ENCODE measurements around the gene TINAGL1. TPM values are rescaled to one million over a fixed set of nuclear protein-coding genes. Genes with fewer than 3 reads are reported as not detected.
A peak's percentile ranks its signal among the peaks of the same experiment; 100 is the strongest.

Gene TINAGL1
- total RNA-seq, 4 donors from 2014 or later, result 89.7 to 661 (median 197) TPM

DNA sequence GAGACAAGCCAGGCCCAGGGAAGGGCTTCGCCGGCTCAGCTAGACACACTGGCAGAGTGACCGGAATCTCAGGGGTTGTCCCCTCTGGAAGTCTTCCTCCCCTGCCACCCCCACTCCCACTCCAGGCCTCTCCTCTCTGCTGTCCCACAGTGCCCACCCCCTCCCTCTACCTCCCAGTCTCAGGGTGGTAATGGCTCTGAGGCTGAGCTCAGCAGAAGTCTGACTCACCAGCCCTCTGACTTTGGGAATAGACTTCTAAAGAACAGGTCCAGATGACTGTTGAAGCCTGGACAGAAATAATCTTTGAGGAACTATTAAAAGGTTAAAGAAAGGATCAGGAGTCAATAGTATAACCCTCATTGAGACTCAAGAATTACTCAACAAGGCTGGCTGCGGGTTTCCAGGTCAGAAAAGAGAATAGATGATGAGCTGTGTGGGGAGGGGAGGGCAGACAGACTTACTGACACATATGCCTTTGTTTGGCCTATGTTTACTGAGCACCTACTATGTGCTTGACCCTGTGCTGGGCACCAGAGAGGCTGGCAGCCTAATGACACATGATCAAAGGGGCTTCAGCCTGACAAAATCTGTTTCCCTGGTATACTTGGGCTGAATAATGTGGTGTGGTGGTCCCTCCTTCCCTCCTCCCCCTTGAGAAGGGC, 49.4 kb downstream of the TINAGL1 start:
- ATAC-seq (ENCODE audit: low FRiP score) (no peak), DNase-seq (ENCODE audit: low spot score) (no peak)
- TF ChIP-seq, protein P1, sequence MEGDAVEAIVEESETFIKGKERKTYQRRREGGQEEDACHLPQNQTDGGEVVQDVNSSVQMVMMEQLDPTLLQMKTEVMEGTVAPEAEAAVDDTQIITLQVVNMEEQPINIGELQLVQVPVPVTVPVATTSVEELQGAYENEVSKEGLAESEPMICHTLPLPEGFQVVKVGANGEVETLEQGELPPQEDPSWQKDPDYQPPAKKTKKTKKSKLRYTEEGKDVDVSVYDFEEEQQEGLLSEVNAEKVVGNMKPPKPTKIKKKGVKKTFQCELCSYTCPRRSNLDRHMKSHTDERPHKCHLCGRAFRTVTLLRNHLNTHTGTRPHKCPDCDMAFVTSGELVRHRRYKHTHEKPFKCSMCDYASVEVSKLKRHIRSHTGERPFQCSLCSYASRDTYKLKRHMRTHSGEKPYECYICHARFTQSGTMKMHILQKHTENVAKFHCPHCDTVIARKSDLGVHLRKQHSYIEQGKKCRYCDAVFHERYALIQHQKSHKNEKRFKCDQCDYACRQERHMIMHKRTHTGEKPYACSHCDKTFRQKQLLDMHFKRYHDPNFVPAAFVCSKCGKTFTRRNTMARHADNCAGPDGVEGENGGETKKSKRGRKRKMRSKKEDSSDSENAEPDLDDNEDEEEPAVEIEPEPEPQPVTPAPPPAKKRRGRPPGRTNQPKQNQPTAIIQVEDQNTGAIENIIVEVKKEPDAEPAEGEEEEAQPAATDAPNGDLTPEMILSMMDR (IDR thresholded peaks at IDR 0.05), result no peak

DNA sequence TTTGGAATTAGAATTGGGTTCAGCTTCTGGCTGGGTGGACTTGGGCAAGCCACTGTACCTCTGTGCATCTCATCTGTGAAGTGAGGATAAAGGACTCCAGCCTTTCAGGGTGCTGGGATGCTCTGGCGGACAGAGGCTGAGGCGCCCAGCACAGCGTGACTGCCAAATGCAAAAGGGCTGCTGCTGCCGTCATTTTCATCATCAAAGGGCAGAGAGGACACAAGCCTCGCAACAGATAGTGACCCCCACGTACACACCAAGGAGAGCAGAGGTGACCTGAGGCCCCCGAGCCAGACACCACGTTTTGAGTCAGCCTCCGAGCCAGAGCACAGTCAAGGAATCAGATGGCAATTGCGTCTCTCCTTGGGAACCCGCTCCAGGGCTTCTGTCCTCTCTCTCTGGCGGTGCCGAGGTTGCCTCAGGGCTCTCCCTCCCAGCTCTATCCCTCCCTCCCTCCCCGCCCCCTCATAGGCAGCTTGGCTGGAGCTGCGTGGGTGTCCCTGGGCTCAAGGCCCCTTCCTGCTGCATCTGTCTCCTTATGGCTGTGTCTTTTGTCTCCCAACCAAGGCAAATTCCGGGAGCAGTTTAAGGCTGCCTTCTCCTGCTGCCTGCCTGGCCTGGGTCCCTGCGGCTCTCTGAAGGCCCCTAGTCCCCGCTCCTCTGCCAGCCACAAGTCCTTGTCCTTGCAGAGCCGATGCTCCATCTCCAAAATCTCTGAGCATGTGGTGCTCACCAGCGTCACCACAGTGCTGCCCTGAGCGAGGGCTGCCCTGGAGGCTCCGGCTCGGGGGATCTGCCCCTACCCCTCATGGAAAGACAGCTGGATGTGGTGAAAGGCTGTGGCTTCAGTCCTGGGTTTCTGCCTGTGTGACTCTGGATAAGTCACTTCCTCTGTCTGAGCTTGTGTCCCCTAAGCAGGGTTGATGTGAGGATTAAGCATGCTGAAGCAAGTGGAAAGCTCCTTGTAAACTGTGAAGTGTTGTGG, 50.2 kb downstream of the TINAGL1 start:
- peak; percentile 10 for ATAC-seq (ENCODE audit: low FRiP score)
- no peak for DNase-seq (ENCODE audit: low spot score)
- TF ChIP-seq, protein P1 (IDR thresholded peaks at IDR 0.05), result no peak

DNA sequence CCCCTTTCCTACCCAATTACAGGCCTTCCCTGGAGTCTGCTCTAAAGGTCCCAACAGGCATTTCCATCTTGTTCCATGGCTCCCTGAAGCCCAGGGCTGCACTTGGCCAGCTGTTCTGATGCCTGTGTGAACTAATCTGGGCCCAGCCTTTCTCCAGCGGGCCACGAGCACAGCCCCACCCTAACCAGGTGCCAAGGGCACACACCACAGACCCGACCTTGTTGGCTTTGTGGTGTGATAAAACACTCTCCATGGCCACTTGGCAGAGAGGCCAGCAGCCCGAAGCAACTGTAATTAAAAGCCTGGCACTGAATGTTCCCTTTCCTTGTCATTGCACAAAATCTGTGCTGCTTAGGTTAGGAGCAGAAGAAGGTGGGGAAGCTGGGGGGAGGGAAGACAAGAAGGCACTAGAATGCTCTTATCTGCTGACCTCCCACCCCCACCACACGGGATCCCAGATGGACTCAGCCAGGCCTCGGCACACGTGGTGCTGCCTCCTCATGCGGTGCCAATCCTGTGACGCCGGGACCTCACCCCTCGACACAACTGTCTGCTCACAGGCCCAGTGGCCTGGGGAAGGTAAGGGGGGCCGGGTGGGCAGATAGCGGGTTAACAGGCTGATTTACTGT, 51.1 kb downstream of the TINAGL1 start:
- DNase-seq (ENCODE audit: low spot score) (no peak), ATAC-seq (ENCODE audit: low FRiP score) (no peak)
- TF ChIP-seq, protein P1 (IDR thresholded peaks at IDR 0.05), result no peak

DNA sequence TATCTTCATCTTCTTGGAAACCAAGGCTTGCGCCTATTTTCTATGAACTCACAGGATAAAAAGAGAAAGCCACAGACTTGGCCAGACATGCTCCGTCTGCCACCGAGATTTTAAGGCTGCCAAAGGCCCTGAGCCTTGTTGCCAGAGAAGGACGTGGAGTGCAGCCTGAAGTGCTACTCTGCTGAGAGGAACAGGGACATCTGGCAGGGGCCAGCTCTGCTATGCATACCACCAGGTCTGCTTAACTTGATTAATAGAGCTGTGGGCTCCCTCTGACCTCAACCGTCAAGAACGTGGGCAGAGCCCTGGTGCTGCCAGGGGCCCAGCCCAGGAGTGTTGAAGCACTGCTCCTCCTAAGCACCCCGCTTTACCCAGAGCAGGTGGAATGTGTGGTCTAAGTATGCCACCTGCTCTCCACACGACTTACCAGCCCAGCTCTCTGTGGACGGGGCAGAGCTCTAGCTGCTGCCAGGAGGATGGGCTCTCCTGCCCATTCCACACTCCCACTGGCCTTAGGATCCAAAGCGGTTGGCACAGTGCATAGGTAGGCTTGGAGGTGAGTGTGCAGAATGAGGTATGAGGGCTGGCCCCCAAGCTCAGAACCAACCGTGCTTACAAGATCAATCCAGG, 51.7 kb downstream of the TINAGL1 start:
- ATAC-seq (ENCODE audit: low FRiP score), result peak; percentile 38
- no peak for DNase-seq (ENCODE audit: low spot score)
- TF ChIP-seq, protein P1 (IDR thresholded peaks at IDR 0.05), result no peak

DNA sequence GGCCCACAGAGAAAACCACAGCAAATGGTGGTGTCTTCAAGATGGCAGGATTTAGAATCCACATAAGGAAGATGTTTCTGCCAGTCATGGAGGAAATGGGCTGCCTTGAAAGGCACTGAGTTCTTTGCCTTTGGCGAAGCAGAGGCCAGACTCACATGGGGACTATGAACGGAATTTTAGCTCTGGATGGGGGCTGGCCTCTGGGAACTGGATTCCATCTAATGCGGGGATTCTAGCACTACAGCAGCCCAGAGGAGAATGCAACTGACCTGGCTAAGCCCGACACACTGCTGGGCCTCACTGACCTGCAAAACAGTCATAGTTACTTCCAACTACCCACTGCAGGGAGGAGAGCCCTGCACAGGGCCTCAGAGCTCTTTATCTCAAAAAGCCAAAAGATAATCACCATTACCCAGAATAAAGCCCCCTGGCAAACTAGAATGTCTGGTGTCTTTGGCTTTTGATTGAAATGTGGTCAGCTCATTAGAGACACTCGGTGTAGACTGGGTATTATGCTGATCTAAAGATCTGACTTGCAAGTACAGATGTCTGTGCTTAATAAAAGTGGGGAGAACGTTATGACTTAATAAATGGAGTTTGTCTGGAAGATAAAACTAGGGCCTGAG, 52.7 kb downstream of the TINAGL1 start:
- no peak for ATAC-seq (ENCODE audit: low FRiP score)
- DNase-seq (ENCODE audit: low spot score), result no peak
- TF ChIP-seq, protein P1 (IDR thresholded peaks at IDR 0.05), result no peak

DNA sequence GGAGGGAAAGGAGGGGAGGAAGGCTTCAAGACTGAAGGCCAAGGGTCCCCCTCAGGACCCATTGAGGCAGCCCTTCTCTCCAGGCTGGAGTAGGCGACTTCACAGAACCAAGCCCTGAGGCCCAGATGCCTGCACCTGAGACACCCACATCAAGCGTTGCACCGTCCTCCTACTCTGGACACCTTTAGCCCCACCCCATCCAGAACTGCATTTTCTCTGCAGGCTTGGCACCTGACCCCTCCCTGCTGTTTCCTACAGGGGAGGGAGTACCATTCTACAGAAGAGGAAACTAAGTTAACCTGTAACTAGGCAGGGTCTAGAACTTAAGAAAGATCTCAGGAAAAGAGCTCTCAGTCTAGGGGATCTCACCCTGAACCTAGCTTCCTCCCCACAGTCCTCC, 56.3 kb downstream of the TINAGL1 start:
- no peak for ATAC-seq (ENCODE audit: low FRiP score)

More for the DNA sequence above, 56.3 kb downstream of the TINAGL1 start:
- TF ChIP-seq, protein P1 (IDR thresholded peaks at IDR 0.05), result no peak
- DNase-seq (ENCODE audit: low spot score), result no peak
